Measurements from ENCODE around the gene EXOC4. TPM values are rescaled to one million over a fixed set of nuclear protein-coding genes. Genes with fewer than 3 reads are reported as not detected.

Gene EXOC4
- total and polyA plus RNA-seq, 2 of the 13 experiments (the other 11 are each of a cell fraction or from before 2014, with no cell fraction given): 22.5 to 39.0 TPM

- no peak for TF ChIP-seq HNF1A (IDR thresholded peaks at IDR 0.05; ENCODE audit: low read depth)
- no peak for TF ChIP-seq HNF1A (CRISPR knock-in tag; IDR thresholded peaks at IDR 0.05; ENCODE audit: borderline replicate concordance)
- TF ChIP-seq IKZF4 (CRISPR knock-in tag; IDR thresholded peaks at IDR 0.05; ENCODE audit: borderline replicate concordance, low read depth, not compliant biosample characterization): no peak
- TF ChIP-seq TGIF2 (CRISPR knock-in tag; IDR thresholded peaks at IDR 0.05): no peak
Observed at GRCh38 chr7:133830081-133830480, 577.2 kb downstream of the EXOC4 start (continued).

- Histone ChIP-seq H3K4me1 (ENCODE audit: insufficient read depth, low read length) (no peaks in the 10 kb centered on the region), H3K9ac (ENCODE audit: insufficient read depth, low read depth, low read length) (no peak overlapping the region), H3K9me3 (ENCODE audit: low read length) (no peaks in the 10 kb centered on the region), H3K79me2 (ENCODE audit: insufficient read depth, low read length) (no peaks in the 10 kb centered on the region), H3K4me2 (ENCODE audit: low read depth, low read length) (no peak overlapping the region), H2AFZ (ENCODE audit: low read length) (no peak overlapping the region), H4K20me1 (ENCODE audit: insufficient read depth, low read length) (no peaks in the 10 kb centered on the region), H3K27me3 (ENCODE audit: control insufficient read depth in 1 of 2, insufficient read depth in 2 of 2, low read length in 2 of 2) (no peaks in the 10 kb centered on the region), H3K4me3 (replicated peaks in 1 of 3; ENCODE audit: insufficient read depth in 1 of 3, low read depth in 2 of 3, low read length in 3 of 3) (no peak overlapping the region), H3K36me3 (replicated peaks in 1 of 2; ENCODE audit: control insufficient read depth in 1 of 2, insufficient read depth in 2 of 2, low read length in 2 of 2) (no peaks in the 10 kb centered on the region), H3K27ac (ENCODE audit: extremely low read length, insufficient read depth, low read length) (no peak overlapping the region)
- ATAC-seq (no peak), DNase-seq (ENCODE audit: low spot score) (no peak), FAIRE-seq (no peak)
- no TSS peak for BruUV-seq (replicated peaks)
- CTCF ChIA-PET (ENCODE audit: low intra/inter-chr PET ratio, low total read pairs): no interaction called here
- intact Hi-C loops (cut with micrococcal nuclease; ENCODE audit: unreplicated experiment) (no loop called here), in situ Hi-C loops (cut with HindIII; ENCODE audit: extremely low pct_ligation_motif_present, low pct_unique_long_range_greater_than_20kb) (no loop called here)
- whole genome bisulfite sequencing (ENCODE audit: low lambda C conversion rate): 90% methylated on average over 3 of the region's 3 CpGs
- POLR2A ChIA-PET: no interaction called here
- TF ChIP-seq ETV6 (CRISPR knock-in tag; conservative IDR thresholded peaks at IDR 0.05) (no peak), PRDM15 (CRISPR knock-in tag; IDR thresholded peaks at IDR 0.05) (no peak), NFIB (CRISPR knock-in tag; IDR thresholded peaks at IDR 0.05; ENCODE audit: borderline replicate concordance) (no peak), ZNF883 (CRISPR knock-in tag; IDR thresholded peaks at IDR 0.05; ENCODE audit: not compliant biosample characterization) (no peak), U2AF1 (optimal IDR thresholded peaks at IDR 0.05; ENCODE audit: low read depth, low read length) (no peak)
Observed at GRCh38 chr7:133836666-133837065, 583.8 kb downstream of the EXOC4 start.

Measured in HepG2 (cell line).